K562 (cell line): Measurements from ENCODE around the gene DAZAP1. TPM values are rescaled to one million over a fixed set of nuclear protein-coding genes. Genes with fewer than 3 reads are reported as not detected.

Experiments used
- ATAC-seq: fragments of 200-7000 bp; cut with Tn5 transposase; 3 replicates; pipeline ENCODE4 v1.9.1; 2020; ENCODE audit warnings: moderate library complexity
- BruUV-seq: library from RNA; stranded (reverse); fragments of 400-500 nt; replicated peaks from 2 replicates; lab custom pipeline; 2021; lab: Mats Ljungman, UMichigan
- CTCF ChIA-PET: fragments of 300-600 bp; formaldehyde crosslinking; extraction: SDS; loops from one replicate; lab custom pipeline; 2021; ENCODE audit warnings: low intra/inter-chr PET ratio; lab: Yijun Ruan, JAX
- POLR2A ChIA-PET: fragments of 300-600, 350-650 bp; sonication (Branson Sonifier 250); formaldehyde crosslinking; extraction: SDS; loops from one replicate; lab custom pipeline; 2021; ENCODE audit warnings: antibody characterized with exemption, inconsistent platforms; lab: Yijun Ruan, JAX
- DNase-seq, 4 experiments: peaks; one replicate each; pipeline versions ENCODE4 v3.0.0 to v3.0.0-alpha.2; 2011 to 2018; ENCODE audit warnings: low spot score in 3 of 4, mixed read lengths in 3 of 4; ENCODE audit errors: extremely low read depth in 1 of 4
- FAIRE-seq: peaks from 2 replicates; lab custom pipeline; 2011; peaks lifted over from hg19 to GRCh38; lab: Jason Lieb, UNC
- H2AFZ ChIP-seq: 2 replicates; pipeline ENCODE4 v1.6.0; 2011; ENCODE audit warnings: low read depth, low read length, control low read depth, inconsistent platforms
- H3K27ac ChIP-seq: fragments of 200-600 bp; 3 replicates; pipeline ENCODE4 v1.8.0; 2011; ENCODE audit warnings: low read depth, mild to moderate bottlenecking, control low read depth, inconsistent platforms, low read length, moderate library complexity, mixed read lengths; ENCODE audit errors: extremely low read depth
- H3K27me3 ChIP-seq, 2 experiments: fragments of 300-600 bp in 1 of 2; 2 replicates in 1 of 2; 3 replicates in 1 of 2; pipeline versions ENCODE4 v1.6.0 to v1.8.0; 2011; ENCODE audit warnings: inconsistent platforms in 2 of 2, low read length in 2 of 2, mild to moderate bottlenecking in 1 of 2, mixed read lengths in 1 of 2, moderate library complexity in 1 of 2; ENCODE audit not compliant: control insufficient read depth in 2 of 2, insufficient read depth in 2 of 2
- H3K36me3 ChIP-seq: fragments of 300-600 bp; 3 replicates; pipeline ENCODE4 v1.8.0; 2011; ENCODE audit warnings: mild to moderate bottlenecking, low read length, inconsistent platforms; ENCODE audit not compliant: control insufficient read depth, insufficient read depth
- H3K4me1 ChIP-seq, 2 experiments: fragments of 200-600 bp in 1 of 2; replicated peaks in 1 of 2; 2 replicates in 1 of 2; 3 replicates in 1 of 2; pipeline versions ENCODE4 v1.5.1 to v1.8.0; 2011; ENCODE audit warnings: inconsistent platforms in 2 of 2, low read length in 2 of 2, mild to moderate bottlenecking in 1 of 2, mixed read lengths in 1 of 2, moderate library complexity in 1 of 2; ENCODE audit not compliant: control insufficient read depth in 2 of 2, insufficient read depth in 2 of 2
- H3K4me2 ChIP-seq: 2 replicates; pipeline ENCODE4 v1.6.1; 2011; ENCODE audit warnings: low read length, control low read depth, inconsistent platforms, mixed read lengths; ENCODE audit not compliant: insufficient read depth
- H3K4me3 ChIP-seq: fragments of 200-600 bp; sonication (generic), shearing (Covaris generic); 2 replicates; pipeline ENCODE4 v1.5.1; 2016; ENCODE audit warnings: control low read depth, inconsistent platforms
- H3K79me2 ChIP-seq: fragments of 200-600 bp; 3 replicates; pipeline ENCODE4 v1.8.0; 2011; ENCODE audit warnings: low read length, inconsistent platforms; ENCODE audit not compliant: control insufficient read depth, insufficient read depth
- H3K9ac ChIP-seq, 2 experiments: 2 replicates each; pipeline versions ENCODE4 v1.6.0 to v1.6.1; 2011; ENCODE audit warnings: low read depth in 2 of 2, low read length in 2 of 2, control low read depth in 1 of 2, inconsistent platforms in 1 of 2, mild to moderate bottlenecking in 1 of 2, mixed read lengths in 1 of 2; ENCODE audit not compliant: insufficient read depth in 1 of 2
- H3K9me1 ChIP-seq: one replicate; pipeline ENCODE4 v1.6.0; 2011; ENCODE audit warnings: inconsistent platforms, mild to moderate bottlenecking, low read length, moderate library complexity; ENCODE audit not compliant: control insufficient read depth, insufficient read depth
- H3K9me3 ChIP-seq: replicated peaks from 2 replicates; pipeline ENCODE4 v1.5.1; 2011; ENCODE audit warnings: low read depth, low read length, inconsistent platforms; ENCODE audit not compliant: control insufficient read depth, insufficient read depth
- H4K20me1 ChIP-seq: replicated peaks from 2 replicates; pipeline ENCODE4 v1.6.1; 2011; ENCODE audit warnings: low read length, inconsistent platforms, mixed read lengths; ENCODE audit not compliant: control insufficient read depth, insufficient read depth
- GATAD2A ChIP-seq: fragments of 450-650 bp; IDR thresholded peaks from 2 replicates; pipeline ENCODE4 v1.6.1; 2017
- RBFOX2 ChIP-seq: fragments of 200-400 bp; formaldehyde crosslinking; IDR thresholded peaks from 2 replicates; pipeline ENCODE4 v1.6.1; 2017; ENCODE audit warnings: low read depth, mild to moderate bottlenecking, low read length, moderate library complexity
- ZNF175 ChIP-seq: fragments of 200-800 bp; sonication (Bioruptor generic); IDR thresholded peaks from 2 replicates; pipeline ENCODE4 v1.6.1; 2016; ENCODE audit warnings: low read depth, mild to moderate bottlenecking, missing genetic modification characterization, missing compliant biosample characterization
- ZNF184 ChIP-seq: sonication (generic); formaldehyde crosslinking; IDR thresholded peaks from 2 replicates; pipeline ENCODE4 v1.5.0; 2020; ENCODE audit warnings: missing genetic modification reagents
- ZNF253 ChIP-seq: fragments of 250-450 bp; sonication (Bioruptor Pico); conservative IDR thresholded peaks from 2 replicates; pipeline ENCODE4 v1.6.1; 2021; ENCODE audit warnings: mild to moderate bottlenecking
- WGBS: fragments of 100-300 bp; shearing (Covaris generic); methylation state at CpG from one replicate; pipeline ENCODE4 v1.1.6; 2016; ENCODE audit warnings: low coverage, mixed read lengths; ENCODE audit not compliant: insufficient coverage; ENCODE audit errors: missing lambda C conversion rate; 5-methylcytosine and 5-hydroxymethylcytosine counted together
- in situ Hi-C: fragments of 300-500 bp; cut with MboI; formaldehyde crosslinking; loops from 4 replicates; pipeline ENCODE4 v1.15.0; 2018; ENCODE audit warnings: inconsistent platforms, mixed read lengths
- intact Hi-C: fragments of 100-400 bp; cut with micrococcal nuclease; formaldehyde crosslinking; loops from 2 replicates; pipeline ENCODE4 v1.14.2; 2022
- polyA plus RNA-seq, 8 experiments: library from polyadenylated mRNA; depleted of rRNA in 4 of 8; stranded (reverse) in 5 of 8; unstranded in 3 of 8; fragments of >200 nt; fragmentation: Nextera tagmentation in 2 of 8; fragmentation: Illumina TruSeq in 1 of 8; extraction: Ambion mirVana in 2 of 8; extraction: Trizol in 1 of 8; gene quantifications; 2 replicates each; pipeline versions ENCODE4 v1.2.1 to v1.2.3, GENCODE V29; 2011 to 2014; ENCODE audit warnings: inconsistent platforms in 1 of 8, missing spikeins in 1 of 8
- total RNA-seq, 7 experiments: library from RNA; depleted of rRNA in 6 of 7; stranded (reverse); fragments of >200 nt in 6 of 7; fragmentation: Illumina TruSeq in 2 of 7; extraction: Trizol in 2 of 7; gene quantifications; 2 replicates each; pipeline versions ENCODE4 v1.2.1 to v1.2.3, GENCODE V29; 2011 to 2021; ENCODE audit warnings: low replicate concordance in 1 of 7
- TF ChIP-seq, protein P1 (sequence below): fragments of 200-800 bp; sonication (Bioruptor generic); IDR thresholded peaks from 2 replicates; pipeline ENCODE4 v1.6.1; 2016; ENCODE audit warnings: missing genetic modification characterization, missing compliant biosample characterization

DAZAP1 gene
- total and polyA plus RNA-seq, 9 of the 15 experiments (the other 6 are each of a cell fraction or from before 2014, with no cell fraction given): 10.8 to 289 (median 142) TPM

GRCh38 chr19:1417145-1417544 is 9.8 kb downstream of the DAZAP1 start:
- FAIRE-seq (no peak), ATAC-seq (no peak), DNase-seq (no peak)
- H4K20me1 ChIP-seq: peaks cover 57% of the 10 kb centered on the region
- H3K4me1 ChIP-seq: peaks cover 24 to 64% of the 10 kb centered on the region in 2 experiments
- TF ChIP-seq RBFOX2: 0 out of 2 replicates have a peak, but pooled peaks have one; percentile 24
- TF ChIP-seq ZNF253 (CRISPR knock-in tag): no peak
- no peak overlapping the region for H3K27ac ChIP-seq
- peaks cover 90% of the 10 kb centered on the region for H3K79me2 ChIP-seq
- no peak overlapping the region for H2AFZ ChIP-seq
- H3K9ac ChIP-seq: peak overlapping the region in 1 of 2 experiments; percentile 66; a peak in 1 of 4 replicates
- intact Hi-C loops (no loop called here), in situ Hi-C loops (no loop called here)
- peaks cover 18% of the 10 kb centered on the region for H3K9me1 ChIP-seq
- no TSS peak for BruUV-seq
- H3K4me2 ChIP-seq: no peak overlapping the region
- H3K4me3 ChIP-seq: no peak overlapping the region
- ChIA-PET POLR2A (interaction anchor here (0.8 to 7.4 kb wide), 4 partner anchors 9 to 94 kb away, joined by 3 to 52 read pairs (median 5); no protein-coding TSS in a partner anchor), CTCF (no interaction called here)
- no peaks in the 10 kb centered on the region for H3K27me3 ChIP-seq
- H3K36me3 ChIP-seq: peaks cover 91% of the 10 kb centered on the region; the same call in 2 of the 3 replicates
- H3K9me3 ChIP-seq: no peaks in the 10 kb centered on the region
- 93% methylated on average over 21 of the region's 21 CpGs for WGBS

GRCh38 chr19:1417681-1418495 is 10.5 kb downstream of the DAZAP1 start:
- peaks cover 50% of the 10 kb centered on the region for H4K20me1 ChIP-seq
- peaks cover 90% of the 10 kb centered on the region for H3K79me2 ChIP-seq
- intact Hi-C loops (no loop called here), in situ Hi-C loops (no loop called here)
- peaks cover 21 to 60% of the 10 kb centered on the region in 2 experiments for H3K4me1 ChIP-seq
- H3K36me3 ChIP-seq: peaks cover 91% of the 10 kb centered on the region; the same call in 2 of the 3 replicates
- H3K27ac ChIP-seq: no peak overlapping the region
- no peaks in the 10 kb centered on the region for H3K27me3 ChIP-seq
- FAIRE-seq (no peak), ATAC-seq (no peak), DNase-seq (no peak)
- no peaks in the 10 kb centered on the region for H3K9me3 ChIP-seq
- peaks cover 20% of the 10 kb centered on the region for H3K9me1 ChIP-seq
- H3K4me2 ChIP-seq: no peak overlapping the region
- BruUV-seq: no TSS peak
- H2AFZ ChIP-seq: no peak overlapping the region
- H3K4me3 ChIP-seq: no peak overlapping the region
- ChIA-PET POLR2A (interaction anchor here (0.6 to 7.4 kb wide), 5 partner anchors 9 to 133 kb away, joined by 3 to 52 read pairs (median 4); no protein-coding TSS in a partner anchor), CTCF (no interaction called here)
- peak overlapping the region in 1 of 2 experiments; percentile 46; a peak in 1 of 4 replicates for H3K9ac ChIP-seq
- 91% methylated on average over 25 of the region's 30 CpGs for WGBS
- TF ChIP-seq, protein P1, sequence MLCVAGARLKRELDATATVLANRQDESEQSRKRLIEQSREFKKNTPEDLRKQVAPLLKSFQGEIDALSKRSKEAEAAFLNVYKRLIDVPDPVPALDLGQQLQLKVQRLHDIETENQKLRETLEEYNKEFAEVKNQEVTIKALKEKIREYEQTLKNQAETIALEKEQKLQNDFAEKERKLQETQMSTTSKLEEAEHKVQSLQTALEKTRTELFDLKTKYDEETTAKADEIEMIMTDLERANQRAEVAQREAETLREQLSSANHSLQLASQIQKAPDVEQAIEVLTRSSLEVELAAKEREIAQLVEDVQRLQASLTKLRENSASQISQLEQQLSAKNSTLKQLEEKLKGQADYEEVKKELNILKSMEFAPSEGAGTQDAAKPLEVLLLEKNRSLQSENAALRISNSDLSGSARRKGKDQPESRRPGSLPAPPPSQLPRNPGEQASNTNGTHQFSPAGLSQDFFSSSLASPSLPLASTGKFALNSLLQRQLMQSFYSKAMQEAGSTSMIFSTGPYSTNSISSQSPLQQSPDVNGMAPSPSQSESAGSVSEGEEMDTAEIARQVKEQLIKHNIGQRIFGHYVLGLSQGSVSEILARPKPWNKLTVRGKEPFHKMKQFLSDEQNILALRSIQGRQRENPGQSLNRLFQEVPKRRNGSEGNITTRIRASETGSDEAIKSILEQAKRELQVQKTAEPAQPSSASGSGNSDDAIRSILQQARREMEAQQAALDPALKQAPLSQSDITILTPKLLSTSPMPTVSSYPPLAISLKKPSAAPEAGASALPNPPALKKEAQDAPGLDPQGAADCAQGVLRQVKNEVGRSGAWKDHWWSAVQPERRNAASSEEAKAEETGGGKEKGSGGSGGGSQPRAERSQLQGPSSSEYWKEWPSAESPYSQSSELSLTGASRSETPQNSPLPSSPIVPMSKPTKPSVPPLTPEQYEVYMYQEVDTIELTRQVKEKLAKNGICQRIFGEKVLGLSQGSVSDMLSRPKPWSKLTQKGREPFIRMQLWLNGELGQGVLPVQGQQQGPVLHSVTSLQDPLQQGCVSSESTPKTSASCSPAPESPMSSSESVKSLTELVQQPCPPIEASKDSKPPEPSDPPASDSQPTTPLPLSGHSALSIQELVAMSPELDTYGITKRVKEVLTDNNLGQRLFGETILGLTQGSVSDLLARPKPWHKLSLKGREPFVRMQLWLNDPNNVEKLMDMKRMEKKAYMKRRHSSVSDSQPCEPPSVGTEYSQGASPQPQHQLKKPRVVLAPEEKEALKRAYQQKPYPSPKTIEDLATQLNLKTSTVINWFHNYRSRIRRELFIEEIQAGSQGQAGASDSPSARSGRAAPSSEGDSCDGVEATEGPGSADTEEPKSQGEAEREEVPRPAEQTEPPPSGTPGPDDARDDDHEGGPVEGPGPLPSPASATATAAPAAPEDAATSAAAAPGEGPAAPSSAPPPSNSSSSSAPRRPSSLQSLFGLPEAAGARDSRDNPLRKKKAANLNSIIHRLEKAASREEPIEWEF: no peak
- TF ChIP-seq GATAD2A (no peak), ZNF184 (CRISPR knock-in tag) (no peak), ZNF175 (CRISPR knock-in tag) (no peak)
